K562 (cell line): ENCODE data around the gene PSG1.

Experiments used
- ARID2 ChIP-seq: fragments of 450-650 bp; IDR thresholded peaks from 2 replicates; pipeline ENCODE4 v1.6.1; 2017; ENCODE audit warnings: antibody characterized with exemption, mild to moderate bottlenecking
- EHMT2 ChIP-seq: fragments of 450-650 bp; IDR thresholded peaks from 2 replicates; pipeline ENCODE4 v1.6.1; 2018; ENCODE audit warnings: antibody characterized with exemption
- EZH2 ChIP-seq: IDR thresholded peaks from 2 replicates; pipeline ENCODE4 v1.6.1; 2012; ENCODE audit warnings: low read depth, mild to moderate bottlenecking, inconsistent platforms, low read length, borderline replicate concordance
- MEIS2 ChIP-seq: fragments of 450-650 bp; IDR thresholded peaks from 2 replicates; pipeline ENCODE4 v1.6.1; 2014; ENCODE audit warnings: mild to moderate bottlenecking; ENCODE audit not compliant: partially characterized antibody
- POLR2A ChIP-seq: fragments of 450-650 bp; conservative IDR thresholded peaks from 2 replicates; pipeline ENCODE4 v1.6.1; 2016

DNA sequence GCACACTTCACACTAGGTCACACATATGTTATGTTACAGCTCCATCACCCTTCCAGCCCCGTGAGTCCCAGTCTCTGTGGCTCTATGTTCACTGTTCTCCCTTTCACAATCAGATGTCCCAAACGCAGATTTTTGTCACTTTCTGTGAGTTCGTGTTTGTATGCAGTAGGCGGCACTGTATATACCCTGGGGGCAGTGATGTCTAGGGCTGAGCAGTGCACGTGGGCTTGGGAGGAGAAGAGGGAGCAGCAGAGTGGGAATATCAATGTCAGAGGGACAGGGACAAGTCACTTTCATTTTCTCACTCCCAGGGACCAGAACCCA, 22.0 kb downstream of the PSG1 start:
- TF ChIP-seq MEIS2: no peak
- no peak for TF ChIP-seq POLR2A
- TF ChIP-seq ARID2: no peak
- no peak for TF ChIP-seq EHMT2
- TF ChIP-seq EZH2: no peak
